HTERT RPE-1 (cell line): ENCODE results near the gene PLCH1.
"Not testable (repeated sequence)": the region's sequence is repeated elsewhere in the genome, so short reads cannot be mapped to it uniquely, and the experiment has no call there.

Source experiments
- in situ Hi-C: fragments of 300-500 bp; cut with MboI; formaldehyde crosslinking; loops from 4 replicates; pipeline ENCODE4 v1.14.3; 2020; ENCODE audit warnings: low sequenced_read_pairs

The PLCH1 gene

GRCh38 chr3:155651489-155652218, 93.2 kb downstream of the PLCH1 start:
- in situ Hi-C loops: no loop called here

- in situ Hi-C loops: no loop called here
Observed at GRCh38 chr3:155648013-155648591, 96.8 kb downstream of the PLCH1 start.

DNA sequence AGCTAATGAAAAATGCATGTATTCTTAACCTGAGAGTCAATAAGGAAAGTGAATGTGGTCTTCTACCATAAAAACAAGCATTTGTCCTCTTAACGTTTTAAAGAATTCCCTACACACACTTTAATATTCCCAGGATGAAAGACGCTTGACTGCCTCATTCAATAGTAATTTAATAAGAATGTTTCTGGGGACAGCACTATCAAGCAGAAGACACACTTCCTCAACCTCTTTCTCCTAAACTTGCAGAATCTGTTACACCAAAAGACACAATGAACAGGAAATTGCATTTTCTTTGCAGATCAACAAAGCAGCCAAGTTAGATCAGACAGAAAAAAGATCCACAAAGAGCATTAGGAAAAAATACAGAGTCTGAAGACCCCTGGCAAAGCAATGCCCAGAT, 97.7 kb downstream of the PLCH1 start:
- in situ Hi-C loops: no loop called here

GRCh38 chr3:155646669-155647068, 98.2 kb downstream of the PLCH1 start:
- in situ Hi-C loops: no loop called here

DNA sequence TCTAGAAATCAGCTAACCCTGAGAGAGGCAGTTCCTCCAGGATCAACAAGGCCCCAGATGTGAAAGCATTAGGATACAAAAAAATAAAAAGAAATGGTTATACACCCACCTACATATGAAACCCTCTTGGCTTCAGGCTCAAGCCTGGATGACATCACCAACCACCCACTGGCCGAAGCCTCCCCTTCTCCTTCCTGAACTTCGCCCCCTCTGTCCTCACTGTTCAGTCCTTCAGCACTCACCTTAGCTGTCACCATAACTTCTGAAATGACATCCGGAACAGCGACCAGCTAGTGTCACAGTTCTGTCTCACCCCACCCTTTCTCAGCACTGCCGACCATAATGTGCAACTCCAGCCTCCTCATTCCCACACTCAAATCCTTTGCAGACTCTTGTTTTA, 98.7 kb downstream of the PLCH1 start:
- in situ Hi-C loops: no loop called here

DNA sequence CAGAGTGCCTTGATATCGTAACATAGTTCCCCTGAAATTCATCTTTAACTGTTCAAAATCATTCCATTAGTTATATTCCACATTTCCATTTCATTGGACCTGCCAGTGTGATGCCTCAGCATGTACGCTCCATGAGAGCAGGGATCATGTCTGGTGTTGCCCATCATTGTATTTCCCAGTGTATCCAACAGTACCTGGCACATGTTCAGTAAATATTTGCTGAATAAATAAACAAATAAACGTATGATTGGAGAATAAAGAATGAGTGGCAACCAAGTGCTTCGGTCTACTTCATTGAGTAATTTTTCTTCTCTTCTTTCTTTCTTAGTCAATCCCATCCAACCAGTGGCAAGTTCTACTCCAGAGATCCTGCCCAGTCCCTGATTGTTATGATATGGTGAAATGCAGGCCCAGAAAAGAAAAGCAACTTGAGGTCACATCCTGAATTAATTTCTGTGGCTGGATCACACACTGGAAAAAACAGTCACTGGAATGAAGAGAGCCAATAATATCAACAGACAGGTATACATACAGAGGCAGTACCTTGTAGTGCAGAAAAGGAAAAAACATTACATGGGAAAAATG, 101.2 kb downstream of the PLCH1 start:
- in situ Hi-C loops: no loop called here

DNA sequence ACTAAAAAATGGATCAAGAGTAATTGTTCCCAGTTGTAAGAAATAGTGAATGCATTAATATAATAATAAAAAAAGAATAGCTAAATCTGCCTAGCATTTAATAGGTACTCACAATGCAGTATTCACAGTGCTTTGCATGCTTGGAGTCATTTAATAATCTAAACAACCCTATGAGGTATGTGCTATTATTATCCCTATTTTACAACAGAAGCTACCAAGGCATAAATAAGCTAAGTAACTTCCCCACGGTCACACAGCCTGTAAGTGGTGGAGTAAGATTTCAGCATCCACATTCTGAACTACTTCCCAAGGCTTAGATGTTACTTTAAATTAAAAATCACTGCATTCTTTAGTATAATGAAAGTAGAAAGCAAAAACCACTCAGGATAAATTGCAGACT, 102.9 kb downstream of the PLCH1 start:
- in situ Hi-C loops: no loop called here

DNA sequence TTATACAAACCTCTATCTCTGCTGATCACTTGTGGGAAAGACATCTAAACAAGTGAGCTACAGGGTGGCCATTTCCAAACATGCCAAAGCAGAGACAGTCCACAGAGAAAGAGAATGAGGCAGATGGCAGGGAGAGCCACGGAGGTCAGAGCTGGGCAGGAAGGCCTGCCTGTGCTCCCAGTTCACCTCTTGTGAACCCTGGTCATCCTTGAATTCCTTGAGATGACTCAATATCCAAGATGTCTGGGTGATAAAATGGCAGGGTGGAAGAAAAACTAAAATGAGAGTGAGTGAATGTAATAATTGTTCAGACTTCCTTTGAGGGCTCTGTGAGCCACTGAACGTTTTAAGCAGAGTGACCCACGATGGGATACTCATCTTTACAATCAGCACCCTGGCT, 104.8 kb downstream of the PLCH1 start:
- in situ Hi-C loops: no loop called here

GRCh38 chr3:155639462-155640055, 105.3 kb downstream of the PLCH1 start:
- in situ Hi-C loops: no loop called here

DNA sequence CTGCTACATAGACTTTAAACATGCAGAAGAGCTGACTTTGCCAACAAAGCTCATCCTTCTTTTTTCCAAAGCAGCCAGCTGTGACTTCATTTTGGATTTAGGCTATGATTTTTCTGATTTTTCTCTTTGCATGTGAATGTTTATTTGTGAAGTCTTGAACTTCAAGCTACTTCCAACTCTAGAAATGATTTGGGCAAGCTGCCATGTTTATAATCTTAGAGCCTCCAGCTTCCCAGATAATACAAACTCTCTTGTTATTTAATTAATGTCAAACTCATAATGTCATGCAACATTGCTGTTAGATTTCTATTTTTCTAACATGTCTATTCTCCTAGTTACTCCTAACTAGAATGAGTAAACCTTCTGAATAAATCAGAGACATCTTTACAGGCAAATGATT, 106.4 kb downstream of the PLCH1 start:
- in situ Hi-C loops: not testable (repeated sequence)

DNA sequence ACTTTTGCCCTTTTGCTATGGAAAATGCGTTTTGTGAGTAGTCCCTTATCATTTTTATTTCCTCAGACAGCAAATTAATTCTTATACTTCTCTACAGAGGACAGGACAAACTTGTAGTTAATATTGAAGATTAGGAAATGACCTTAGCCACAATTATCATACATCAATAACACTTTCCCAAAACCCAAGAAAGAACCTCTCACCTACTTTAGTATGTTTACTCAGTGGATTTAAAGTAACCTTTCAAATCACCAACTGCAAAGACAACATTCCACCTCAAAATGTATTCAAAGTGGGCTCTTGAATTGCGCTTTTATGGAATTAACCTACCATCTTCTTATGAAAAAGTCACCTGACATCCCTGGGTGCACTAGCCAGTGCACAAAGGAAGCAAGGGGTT, 107.3 kb downstream of the PLCH1 start:
- in situ Hi-C loops: no loop called here

- in situ Hi-C loops: no loop called here
Observed at GRCh38 chr3:155635056-155635455, 109.8 kb downstream of the PLCH1 start.

GRCh38 chr3:155634121-155634719, 110.7 kb downstream of the PLCH1 start:
- in situ Hi-C loops: no loop called here

- in situ Hi-C loops: no loop called here
Observed at GRCh38 chr3:155631323-155632019, 113.4 kb downstream of the PLCH1 start.

GRCh38 chr3:155629556-155629955, 115.3 kb downstream of the PLCH1 start:
- in situ Hi-C loops: no loop called here

GRCh38 chr3:155629056-155629455, 115.8 kb downstream of the PLCH1 start:
- in situ Hi-C loops: no loop called here

DNA sequence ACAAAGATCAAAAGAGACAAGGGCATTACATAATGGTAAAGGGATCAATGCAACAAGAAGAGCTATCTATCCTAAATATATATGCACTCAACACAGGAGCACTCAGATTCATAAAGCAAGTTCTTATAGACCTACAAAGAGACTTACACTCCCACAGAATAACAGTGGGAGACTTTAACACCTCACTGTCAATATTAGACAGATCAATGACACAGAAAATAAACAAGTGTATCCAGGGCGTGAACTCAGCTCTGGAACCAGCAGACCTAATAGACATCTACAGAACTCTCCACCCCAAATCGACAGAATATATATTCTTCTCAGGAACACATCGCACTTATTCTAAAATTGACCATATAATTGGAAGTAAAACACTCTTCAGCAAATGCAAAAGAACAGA, 122.2 kb downstream of the PLCH1 start:
- in situ Hi-C loops: not testable (repeated sequence)

DNA sequence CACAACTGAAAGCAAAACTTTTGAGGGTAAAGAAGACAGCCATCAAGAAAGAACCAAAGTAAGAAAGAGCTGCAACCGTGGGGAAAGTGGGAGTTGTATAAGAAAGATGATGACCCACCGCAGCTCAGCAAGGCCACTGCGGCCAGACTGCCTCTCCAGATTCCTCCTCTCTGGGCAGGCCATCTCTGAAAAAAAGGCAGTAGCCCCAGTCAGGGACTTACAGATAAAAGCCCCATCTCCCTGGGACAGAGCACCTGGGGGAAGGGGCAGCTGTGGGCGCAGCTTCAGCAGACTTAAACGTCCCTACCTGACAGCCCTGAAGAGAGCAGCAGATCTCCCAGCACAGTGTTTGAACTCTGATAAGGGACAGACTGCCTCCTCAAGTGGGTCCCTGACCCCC, 124.3 kb downstream of the PLCH1 start:
- in situ Hi-C loops: not testable (repeated sequence)

- in situ Hi-C loops: no loop called here
Observed at GRCh38 chr3:155619118-155619915, 125.6 kb downstream of the PLCH1 start.

DNA sequence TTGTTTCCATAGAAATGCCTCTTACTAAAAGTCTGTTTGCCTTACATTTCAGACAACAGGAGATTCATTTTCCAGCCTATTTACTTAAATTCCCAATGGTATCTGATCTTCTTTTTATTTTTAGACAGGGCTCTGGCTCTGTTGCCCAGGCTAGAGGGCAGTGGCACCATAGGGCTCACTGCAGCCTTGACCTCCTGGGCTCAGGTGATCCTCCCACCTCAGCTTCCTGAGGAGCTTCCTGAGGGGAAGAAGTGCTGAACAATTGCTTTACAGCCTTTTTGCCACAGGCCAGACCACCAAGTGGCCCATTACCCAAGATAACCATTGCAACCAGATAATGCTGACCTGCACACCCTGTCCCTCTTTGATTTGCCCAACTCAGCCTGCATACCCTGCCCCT, 126.3 kb downstream of the PLCH1 start:
- in situ Hi-C loops: no loop called here
